Nephron (organoid): ENCODE results near the gene GALE.

Source experiments
- H3K27ac Mint-ChIP-seq, 3 experiments: 2 replicates each; pipeline ENCODE4 v1.8.0; 2020; ENCODE audit warnings: mixed read lengths in 3 of 3, mild to moderate bottlenecking in 2 of 3, moderate library complexity in 1 of 3
- H3K27me3 Mint-ChIP-seq: 2 replicates; pipeline ENCODE4 v1.8.0; 2021; ENCODE audit warnings: low read depth, mild to moderate bottlenecking, moderate library complexity, mixed read lengths
- H3K36me3 Mint-ChIP-seq: 2 replicates; pipeline ENCODE4 v1.8.0; 2020; ENCODE audit warnings: low read depth, mixed read lengths
- H3K4me1 Mint-ChIP-seq: 2 replicates; pipeline ENCODE4 v1.8.0; 2020; ENCODE audit warnings: mixed read lengths
- H3K4me3 Mint-ChIP-seq, 3 experiments: 2 replicates each; pipeline ENCODE4 v1.8.0; 2020; ENCODE audit warnings: mild to moderate bottlenecking in 3 of 3, mixed read lengths in 3 of 3, moderate library complexity in 2 of 3
- H3K9me3 Mint-ChIP-seq: 2 replicates; pipeline ENCODE4 v1.8.0; 2020; ENCODE audit warnings: mixed read lengths
- TF ChIP-seq, protein P1 (sequence below), 3 experiments: fragments of 200-600 bp; sonication (generic); IDR thresholded peaks; one replicate each; pipeline ENCODE4 v1.5.0; 2021; ENCODE audit warnings: antibody characterized with exemption in 3 of 3; ENCODE audit not compliant: unreplicated experiment in 3 of 3

GALE gene

DNA sequence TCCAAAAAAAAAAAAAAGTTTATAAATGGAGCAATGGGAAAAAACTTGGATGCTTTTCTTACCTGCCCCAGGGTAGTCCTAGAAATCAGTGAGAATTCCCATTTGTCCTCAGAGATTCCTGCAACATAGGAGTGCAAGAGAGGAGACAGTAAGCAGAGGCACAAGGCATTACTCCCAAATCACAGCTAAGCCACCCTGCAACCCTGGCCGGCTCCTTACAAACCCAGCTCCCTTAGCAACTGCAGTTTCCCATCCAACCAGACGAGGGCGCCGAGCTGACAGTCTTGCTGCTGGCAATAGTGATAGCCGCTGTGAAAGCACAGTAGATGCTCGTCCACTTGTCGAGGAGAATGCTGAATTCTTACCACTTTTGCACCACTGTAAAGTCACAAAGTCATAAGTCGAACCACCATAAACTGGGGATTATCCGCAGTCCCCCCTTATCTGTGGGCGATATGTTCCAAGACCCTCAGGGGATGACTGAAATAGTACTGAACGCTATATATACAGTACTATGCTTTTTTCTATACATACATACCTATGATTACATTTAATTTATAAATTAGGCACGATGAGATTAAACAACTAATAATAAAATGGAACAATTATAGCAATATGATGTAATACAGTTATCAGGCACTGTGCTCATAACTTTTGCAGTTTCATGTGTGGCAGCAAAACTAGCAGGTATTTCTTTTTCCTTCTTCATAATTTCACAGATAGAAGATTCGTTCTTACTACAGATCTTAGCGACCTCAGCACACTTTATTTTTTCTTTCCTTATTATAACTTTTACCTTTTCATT is 28.3 kb downstream of the GALE start:
- no peaks in the 10 kb centered on the region for H3K27me3 Mint-ChIP-seq
- TF ChIP-seq, protein P1, sequence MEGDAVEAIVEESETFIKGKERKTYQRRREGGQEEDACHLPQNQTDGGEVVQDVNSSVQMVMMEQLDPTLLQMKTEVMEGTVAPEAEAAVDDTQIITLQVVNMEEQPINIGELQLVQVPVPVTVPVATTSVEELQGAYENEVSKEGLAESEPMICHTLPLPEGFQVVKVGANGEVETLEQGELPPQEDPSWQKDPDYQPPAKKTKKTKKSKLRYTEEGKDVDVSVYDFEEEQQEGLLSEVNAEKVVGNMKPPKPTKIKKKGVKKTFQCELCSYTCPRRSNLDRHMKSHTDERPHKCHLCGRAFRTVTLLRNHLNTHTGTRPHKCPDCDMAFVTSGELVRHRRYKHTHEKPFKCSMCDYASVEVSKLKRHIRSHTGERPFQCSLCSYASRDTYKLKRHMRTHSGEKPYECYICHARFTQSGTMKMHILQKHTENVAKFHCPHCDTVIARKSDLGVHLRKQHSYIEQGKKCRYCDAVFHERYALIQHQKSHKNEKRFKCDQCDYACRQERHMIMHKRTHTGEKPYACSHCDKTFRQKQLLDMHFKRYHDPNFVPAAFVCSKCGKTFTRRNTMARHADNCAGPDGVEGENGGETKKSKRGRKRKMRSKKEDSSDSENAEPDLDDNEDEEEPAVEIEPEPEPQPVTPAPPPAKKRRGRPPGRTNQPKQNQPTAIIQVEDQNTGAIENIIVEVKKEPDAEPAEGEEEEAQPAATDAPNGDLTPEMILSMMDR (IDR thresholded peaks at IDR 0.05; ENCODE audit: unreplicated experiment in 3 of 3): peak; percentile 85 to 89 (median 89)
- peak overlapping the region in 1 of 3 experiments; percentile 60 for H3K4me3 Mint-ChIP-seq
- H3K9me3 Mint-ChIP-seq: no peaks in the 10 kb centered on the region
- peaks cover 8% of the 10 kb centered on the region for H3K36me3 Mint-ChIP-seq
- no peaks in the 10 kb centered on the region for H3K4me1 Mint-ChIP-seq
- H3K27ac Mint-ChIP-seq: no peak overlapping the region

- Mint-ChIP-seq H3K27ac (no peak overlapping the region), H3K27me3 (no peaks in the 10 kb centered on the region), H3K36me3 (peaks cover 17% of the 10 kb centered on the region), H3K4me1 (no peaks in the 10 kb centered on the region), H3K4me3 (no peak overlapping the region), H3K9me3 (no peaks in the 10 kb centered on the region)
- TF ChIP-seq, protein P1 (IDR thresholded peaks at IDR 0.05; ENCODE audit: unreplicated experiment in 3 of 3): no peak
Measured at GRCh38 chr1:23768733-23769132, 31.8 kb downstream of the GALE start.

DNA sequence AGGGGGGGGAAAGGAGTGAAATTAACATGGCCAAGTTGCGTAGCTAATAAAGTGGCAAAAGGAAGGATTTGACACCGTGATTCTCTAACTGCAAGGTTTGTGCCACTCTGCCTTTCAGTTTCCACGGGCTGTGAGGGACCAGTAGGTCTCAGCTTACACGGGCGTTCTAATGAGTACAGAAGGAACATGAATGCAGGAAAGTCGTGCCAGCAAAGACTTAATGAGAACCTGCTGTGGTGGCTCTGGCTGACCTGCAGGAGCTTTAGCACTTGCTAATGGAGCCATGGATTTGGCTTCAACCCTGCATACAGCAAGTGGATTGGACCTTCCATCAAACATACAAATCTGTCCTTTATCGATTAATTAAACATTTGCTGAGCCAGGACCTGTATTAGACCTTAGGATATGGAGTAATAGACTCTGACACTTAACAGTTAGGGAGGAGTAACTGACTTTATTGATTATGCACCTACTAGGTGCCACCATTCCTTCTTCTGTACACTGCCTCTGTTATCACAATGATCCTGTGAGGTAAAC is 37.4 kb downstream of the GALE start:
- no peaks in the 10 kb centered on the region for H3K9me3 Mint-ChIP-seq
- TF ChIP-seq, protein P1 (IDR thresholded peaks at IDR 0.05; ENCODE audit: unreplicated experiment in 3 of 3): no peak
- peaks cover 57% of the 10 kb centered on the region for H3K36me3 Mint-ChIP-seq
- no peaks in the 10 kb centered on the region for H3K27me3 Mint-ChIP-seq
- H3K4me3 Mint-ChIP-seq: no peak overlapping the region
- no peaks in the 10 kb centered on the region for H3K4me1 Mint-ChIP-seq
- H3K27ac Mint-ChIP-seq: no peak overlapping the region

DNA sequence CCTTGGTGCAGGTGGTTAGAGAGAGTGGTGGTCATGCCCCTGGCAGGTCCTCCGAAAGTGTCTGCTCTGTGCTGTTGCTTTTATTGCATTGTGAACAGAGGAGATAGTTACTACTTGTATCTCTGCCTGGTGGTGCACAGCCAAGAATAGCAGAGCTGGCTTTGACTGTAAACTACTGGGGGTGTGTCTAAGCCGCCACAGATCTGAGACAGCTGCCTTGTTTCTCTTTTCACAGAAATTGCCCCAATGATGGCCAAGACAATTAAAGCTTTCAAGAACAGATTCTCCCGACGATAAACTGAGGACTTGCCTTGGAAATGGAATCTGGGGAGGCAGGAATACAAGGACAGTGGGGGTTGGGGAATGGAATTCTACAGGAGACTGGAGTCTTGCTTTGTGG is 41.3 kb downstream of the GALE start:
- no peak overlapping the region for H3K4me3 Mint-ChIP-seq
- H3K4me1 Mint-ChIP-seq: no peaks in the 10 kb centered on the region
- TF ChIP-seq, protein P1 (IDR thresholded peaks at IDR 0.05; ENCODE audit: unreplicated experiment in 3 of 3): no peak
- no peaks in the 10 kb centered on the region for H3K27me3 Mint-ChIP-seq
- no peak overlapping the region for H3K27ac Mint-ChIP-seq
- H3K36me3 Mint-ChIP-seq: peaks cover 80% of the 10 kb centered on the region
- no peaks in the 10 kb centered on the region for H3K9me3 Mint-ChIP-seq

GRCh38 chr1:23757812-23758211 is 42.7 kb downstream of the GALE start:
- no peaks in the 10 kb centered on the region for H3K4me1 Mint-ChIP-seq
- no peak overlapping the region for H3K4me3 Mint-ChIP-seq
- no peaks in the 10 kb centered on the region for H3K27me3 Mint-ChIP-seq
- H3K36me3 Mint-ChIP-seq: peaks cover 82% of the 10 kb centered on the region
- no peaks in the 10 kb centered on the region for H3K9me3 Mint-ChIP-seq
- TF ChIP-seq, protein P1 (IDR thresholded peaks at IDR 0.05; ENCODE audit: unreplicated experiment in 3 of 3): no peak
- H3K27ac Mint-ChIP-seq: no peak overlapping the region

- H3K36me3 Mint-ChIP-seq: peaks cover 79% of the 10 kb centered on the region
- H3K4me3 Mint-ChIP-seq: no peak overlapping the region
- no peak overlapping the region for H3K27ac Mint-ChIP-seq
- no peaks in the 10 kb centered on the region for H3K27me3 Mint-ChIP-seq
- TF ChIP-seq, protein P1 (IDR thresholded peaks at IDR 0.05; ENCODE audit: unreplicated experiment in 3 of 3): no peak
- H3K4me1 Mint-ChIP-seq: no peaks in the 10 kb centered on the region
- no peaks in the 10 kb centered on the region for H3K9me3 Mint-ChIP-seq
Measured at GRCh38 chr1:23756676-23757075, 43.9 kb downstream of the GALE start.
